DND-41 (cell line): Measurements from ENCODE around the gene SLC22A12.

ENCODE experiments used
- ATAC-seq: fragments of 200-7000 bp; cut with Tn5 transposase; 3 replicates; pipeline ENCODE4 v1.9.1; 2021; ENCODE audit warnings: low read depth; ENCODE audit not compliant: insufficient read depth
- DNase-seq: peaks from one replicate; pipeline ENCODE4 v3.0.0-alpha.2; 2020
- H2AFZ ChIP-seq: 2 replicates; pipeline ENCODE4 v1.6.0; 2012; ENCODE audit warnings: low read depth, low read length
- H3K27ac ChIP-seq: 2 replicates; pipeline ENCODE4 v1.5.1; 2012; ENCODE audit warnings: low read length, inconsistent platforms
- H3K27me3 ChIP-seq: fragments of 200-600 bp; sonication (generic); 2 replicates; pipeline ENCODE4 v1.6.0; 2012; ENCODE audit warnings: low read length, mild to moderate bottlenecking, inconsistent platforms; ENCODE audit not compliant: insufficient read depth, poor library complexity
- H3K36me3 ChIP-seq: 2 replicates; pipeline ENCODE4 v1.5.1; 2012; ENCODE audit warnings: low read length, inconsistent platforms; ENCODE audit not compliant: insufficient read depth
- H3K4me1 ChIP-seq: 2 replicates; pipeline ENCODE4 v1.5.1; 2012; ENCODE audit warnings: mild to moderate bottlenecking, low read length; ENCODE audit not compliant: insufficient read depth
- H3K4me2 ChIP-seq: 2 replicates; pipeline ENCODE4 v1.6.0; 2012; ENCODE audit warnings: mild to moderate bottlenecking, moderate library complexity, low read length, inconsistent platforms; ENCODE audit not compliant: insufficient read depth
- H3K4me3 ChIP-seq, 2 experiments: fragments of 200-600 bp in 1 of 2; shearing (Covaris generic) in 1 of 2; 2 replicates each; pipeline ENCODE4 v1.5.1; 2012 to 2016; ENCODE audit warnings: inconsistent platforms in 2 of 2, low read length in 2 of 2, mild to moderate bottlenecking in 2 of 2, low read depth in 1 of 2, moderate library complexity in 1 of 2
- H3K79me2 ChIP-seq: 2 replicates; pipeline ENCODE4 v1.6.0; 2012; ENCODE audit warnings: low read length, inconsistent platforms; ENCODE audit not compliant: insufficient read depth
- H3K9ac ChIP-seq: 2 replicates; pipeline ENCODE4 v1.6.0; 2012; ENCODE audit warnings: low read depth, mild to moderate bottlenecking, inconsistent platforms, low read length, moderate library complexity
- H3K9me3 ChIP-seq: 2 replicates; pipeline ENCODE4 v1.5.1; 2012; ENCODE audit warnings: low read length, moderate library complexity, mild to moderate bottlenecking, inconsistent platforms; ENCODE audit not compliant: insufficient read depth, severe bottlenecking
- H4K20me1 ChIP-seq: 2 replicates; pipeline ENCODE4 v1.6.0; 2012; ENCODE audit warnings: low read length; ENCODE audit not compliant: insufficient read depth
- CTCF ChIP-seq: IDR thresholded peaks from 2 replicates; pipeline ENCODE4 v1.5.1; 2012; ENCODE audit warnings: borderline replicate concordance, low read length, moderate library complexity, mild to moderate bottlenecking; ENCODE audit not compliant: poor library complexity, severe bottlenecking; ENCODE audit errors: extremely low read depth
- EZH2 ChIP-seq: IDR thresholded peaks from 3 replicates; pipeline ENCODE4 v1.6.1; 2012; ENCODE audit warnings: borderline replicate concordance, low read depth, mild to moderate bottlenecking, moderate library complexity, low read length, inconsistent platforms; ENCODE audit not compliant: severe bottlenecking

The SLC22A12 gene

GRCh38 chr11:64591257-64592233 lies 525 bp downstream of the SLC22A12 start:
- Histone ChIP-seq H3K36me3 (no peaks in the 10 kb centered on the region), H3K27me3 (no peaks in the 10 kb centered on the region), H3K9ac (no peak overlapping the region), H3K4me2 (no peak overlapping the region), H3K79me2 (no peaks in the 10 kb centered on the region), H3K27ac (no peak overlapping the region), H3K4me1 (no peaks in the 10 kb centered on the region), H3K9me3 (peaks cover 13% of the 10 kb centered on the region), H2AFZ (no peak overlapping the region), H3K4me3 (no peak overlapping the region), H4K20me1 (no peaks in the 10 kb centered on the region)
- no peak for TF ChIP-seq CTCF
- no peak for TF ChIP-seq EZH2
- DNase-seq (no peak), ATAC-seq (no peak)

DNA sequence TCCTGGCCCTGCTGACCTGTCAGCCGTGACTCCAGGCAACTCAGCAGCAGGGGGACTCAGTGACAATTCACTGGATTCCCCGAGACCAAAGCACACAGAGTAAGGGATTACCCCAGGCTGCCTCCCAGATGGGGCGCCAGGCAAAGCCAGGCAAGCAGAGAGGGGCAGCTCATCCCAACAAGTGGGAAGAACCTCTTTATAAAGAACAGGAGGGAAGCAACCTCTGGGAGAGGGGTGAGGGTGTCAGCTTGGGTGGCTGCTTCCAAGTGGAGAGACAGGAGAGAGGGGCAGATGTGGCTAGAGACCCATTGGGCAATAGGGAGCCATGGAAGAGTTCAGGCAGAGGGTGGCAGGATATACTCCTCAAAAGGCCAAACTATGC lies 1.2 kb downstream of the SLC22A12 start:
- peaks cover 13% of the 10 kb centered on the region for H3K9me3 ChIP-seq
- no peak overlapping the region for H3K4me2 ChIP-seq
- H3K79me2 ChIP-seq = no peaks in the 10 kb centered on the region
- H2AFZ ChIP-seq = no peak overlapping the region
- no peak overlapping the region for H3K4me3 ChIP-seq
- no peak for DNase-seq
- no peak for TF ChIP-seq EZH2
- no peak for TF ChIP-seq CTCF
- no peak overlapping the region for H3K9ac ChIP-seq
- no peaks in the 10 kb centered on the region for H3K36me3 ChIP-seq
- H3K27me3 ChIP-seq = no peaks in the 10 kb centered on the region
- H4K20me1 ChIP-seq = no peaks in the 10 kb centered on the region
- no peaks in the 10 kb centered on the region for H3K4me1 ChIP-seq
- no peak overlapping the region for H3K27ac ChIP-seq
- no peak for ATAC-seq

- Histone ChIP-seq H4K20me1 (no peaks in the 10 kb centered on the region), H3K9me3 (peaks cover 13% of the 10 kb centered on the region)
- ATAC-seq = no peak
Measured at GRCh38 chr11:64592656-64593055, 1.6 kb downstream of the SLC22A12 start.

More at GRCh38 chr11:64592656-64593055, 1.6 kb downstream of the SLC22A12 start:
- DNase-seq = no peak
- Histone ChIP-seq H3K4me3 (no peak overlapping the region), H3K4me1 (no peaks in the 10 kb centered on the region), H3K27ac (no peak overlapping the region), H3K79me2 (no peaks in the 10 kb centered on the region), H3K27me3 (no peaks in the 10 kb centered on the region), H3K9ac (no peak overlapping the region), H3K4me2 (no peak overlapping the region), H2AFZ (no peak overlapping the region), H3K36me3 (no peaks in the 10 kb centered on the region)
- no peak for TF ChIP-seq EZH2
- no peak for TF ChIP-seq CTCF
